HG03460 (cell line): Measurements from ENCODE around the gene TSPAN13.

Experiments
- ATAC-seq: cut with Tn5 transposase; IDR thresholded peaks from one replicate; pipeline ENCODE4 v1.9.1; 2021; ENCODE audit not compliant: unreplicated experiment

The TSPAN13 gene

DNA sequence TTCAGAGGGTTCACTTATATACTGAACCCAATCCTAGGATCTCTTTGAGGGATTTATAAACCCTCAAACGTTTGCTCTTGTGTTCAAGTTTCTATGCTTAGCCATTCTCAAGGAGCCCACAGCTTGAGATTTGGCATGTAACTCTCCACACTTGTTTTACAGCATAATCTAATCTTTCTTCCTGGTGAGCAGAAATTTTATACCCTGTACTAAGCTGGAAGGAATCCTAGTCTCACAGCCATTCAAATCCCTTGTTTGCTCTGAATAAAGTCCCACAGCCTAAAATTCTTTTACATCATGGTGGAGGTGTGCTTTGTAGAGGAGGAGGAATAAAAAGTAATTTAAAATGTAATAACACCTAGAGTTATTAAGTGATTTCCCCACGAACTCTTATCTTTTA is 56.6 kb downstream of the TSPAN13 start:
- ATAC-seq = no peak

DNA sequence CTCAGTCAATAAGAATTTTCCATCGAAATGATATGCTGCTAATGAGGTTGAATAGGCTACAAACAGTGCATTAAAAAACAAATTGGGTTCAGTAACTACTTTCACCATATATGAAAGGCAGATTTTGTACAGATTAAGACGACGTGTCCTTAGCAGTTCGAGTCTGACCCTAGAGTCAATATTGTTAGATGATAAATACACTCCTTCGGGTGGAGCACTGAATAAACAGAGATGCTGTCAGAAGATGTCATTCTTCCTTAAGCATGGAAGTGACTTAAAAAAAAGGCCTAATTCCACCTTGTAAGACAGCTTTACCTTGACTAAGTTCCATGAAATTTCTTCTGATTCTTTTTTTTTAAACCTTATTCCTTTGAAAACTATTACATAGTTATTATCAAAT is 57.0 kb downstream of the TSPAN13 start:
- ATAC-seq = no peak

DNA sequence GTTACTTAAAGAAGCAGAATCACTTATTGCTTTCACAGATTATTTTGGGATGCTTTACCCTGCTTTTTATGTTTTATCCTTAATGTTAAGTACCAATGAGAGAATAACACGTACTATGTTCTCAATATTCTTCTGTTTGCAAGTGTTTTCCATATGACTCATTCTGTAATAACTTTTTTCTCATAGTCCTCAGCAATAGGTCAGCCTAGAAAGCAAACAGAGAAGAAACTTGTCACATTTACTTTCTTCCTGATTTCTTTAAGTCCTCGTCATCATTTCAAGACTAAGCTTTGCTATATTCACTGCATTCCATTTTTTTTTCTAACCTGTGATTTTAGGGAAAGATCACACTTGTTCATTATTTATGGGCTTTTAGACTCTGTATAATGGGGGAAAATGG is 58.0 kb downstream of the TSPAN13 start:
- no peak for ATAC-seq

DNA sequence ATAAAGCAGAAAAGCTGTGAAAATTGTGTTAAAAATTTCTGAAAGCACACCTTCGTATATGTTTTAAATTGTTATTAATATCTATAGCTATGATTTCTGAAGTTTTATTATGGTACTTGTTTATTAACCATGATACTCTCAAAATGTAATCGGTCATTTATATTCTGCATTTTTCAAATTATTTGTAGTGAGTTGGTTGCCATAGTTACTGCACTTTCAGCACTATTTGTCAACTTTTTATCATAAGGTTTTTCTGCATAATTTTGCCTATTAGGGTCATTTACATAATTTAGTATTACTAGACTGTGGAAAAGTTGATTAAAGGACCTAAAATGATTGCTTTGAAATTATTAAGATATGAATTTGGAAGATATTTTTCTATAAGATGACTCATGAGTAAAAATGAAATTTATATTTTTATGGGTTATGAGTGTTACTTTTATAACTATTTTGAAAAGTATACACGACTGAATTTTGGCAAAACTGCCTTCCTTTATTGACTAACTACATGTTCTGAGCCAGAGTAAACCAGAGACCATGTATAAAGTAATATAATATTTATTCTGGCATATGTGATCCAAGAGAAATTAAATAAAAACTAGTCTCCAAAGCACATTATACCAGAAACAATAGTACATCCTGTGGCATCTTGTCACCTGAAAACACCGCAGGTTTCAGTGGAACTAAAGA is 59.1 kb downstream of the TSPAN13 start:
- no peak for ATAC-seq

DNA sequence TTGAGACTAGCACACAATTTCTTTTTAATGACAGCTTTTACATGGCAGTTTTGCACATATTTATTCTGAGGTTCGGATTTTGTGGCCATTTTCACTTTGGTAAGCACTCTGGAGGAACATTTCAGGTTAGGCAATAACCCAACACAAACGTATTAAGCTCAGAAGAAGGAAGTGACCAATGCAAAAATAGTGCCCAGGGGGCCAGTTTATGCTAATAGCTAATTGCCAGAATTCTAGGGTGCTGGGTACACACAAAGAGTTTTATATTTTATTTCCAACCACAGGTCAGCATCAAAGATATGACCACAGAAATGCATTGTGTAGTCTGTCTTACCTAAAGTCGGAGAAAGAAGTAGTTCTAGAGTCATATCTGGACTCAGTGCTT is 59.7 kb downstream of the TSPAN13 start:
- ATAC-seq = no peak

DNA sequence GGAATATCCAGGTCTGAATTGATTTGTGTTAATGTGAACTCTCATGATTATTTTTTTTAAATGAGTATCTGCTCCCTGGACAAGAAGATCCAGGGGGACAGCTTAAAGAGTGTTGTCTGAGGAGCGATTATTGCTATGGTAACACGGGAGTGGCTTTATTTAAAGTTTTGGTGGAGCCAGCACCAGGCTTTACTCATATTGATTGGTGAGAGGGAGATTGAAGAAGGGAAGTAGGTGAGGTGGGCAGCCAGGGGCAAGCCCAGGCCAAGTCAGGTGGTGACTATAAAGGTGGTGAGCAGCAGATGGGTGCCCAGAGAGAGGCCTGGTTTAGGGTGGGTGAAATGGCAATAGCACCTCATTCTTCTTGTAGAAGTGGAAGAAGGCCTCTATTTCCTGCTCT is 61.4 kb downstream of the TSPAN13 start:
- no peak for ATAC-seq

DNA sequence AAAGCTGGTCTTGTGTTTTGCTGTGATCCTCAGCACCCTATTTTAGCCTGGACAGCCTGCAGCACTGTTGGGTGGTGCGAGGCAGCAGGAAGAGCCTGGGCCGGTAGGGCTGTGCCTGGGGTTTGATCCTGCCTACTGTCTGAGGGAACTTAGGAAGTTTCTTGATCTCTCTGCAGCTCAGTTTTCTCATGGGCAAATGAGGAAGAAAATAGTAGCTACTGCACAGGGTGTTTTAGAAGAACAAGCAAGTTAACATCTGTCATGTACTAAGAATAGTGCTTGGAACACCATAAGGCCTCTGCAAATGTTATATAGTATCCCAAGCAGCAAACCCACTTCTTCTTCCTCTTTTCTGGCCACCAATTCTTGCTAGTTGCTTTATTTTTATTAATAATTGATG is 63.3 kb downstream of the TSPAN13 start:
- no peak for ATAC-seq

DNA sequence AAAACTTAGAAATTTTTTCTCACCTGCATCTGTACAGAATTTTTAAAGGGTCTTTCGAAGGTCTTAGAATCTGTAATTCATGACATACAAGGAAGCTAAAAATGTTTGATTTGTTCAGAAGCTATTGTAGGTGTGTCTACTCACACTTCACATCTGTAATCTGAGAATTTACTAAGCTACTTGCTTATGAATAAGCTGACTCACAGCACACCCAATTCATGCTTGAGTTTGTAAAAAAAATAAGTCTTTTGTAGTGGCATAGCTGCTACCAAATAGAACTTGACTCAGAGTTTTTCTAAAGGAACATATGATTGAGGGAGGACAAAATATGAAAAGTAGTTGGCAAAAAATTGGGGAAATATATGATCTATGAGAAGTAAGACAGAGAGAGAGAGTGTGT is 64.0 kb downstream of the TSPAN13 start:
- no peak for ATAC-seq

DNA sequence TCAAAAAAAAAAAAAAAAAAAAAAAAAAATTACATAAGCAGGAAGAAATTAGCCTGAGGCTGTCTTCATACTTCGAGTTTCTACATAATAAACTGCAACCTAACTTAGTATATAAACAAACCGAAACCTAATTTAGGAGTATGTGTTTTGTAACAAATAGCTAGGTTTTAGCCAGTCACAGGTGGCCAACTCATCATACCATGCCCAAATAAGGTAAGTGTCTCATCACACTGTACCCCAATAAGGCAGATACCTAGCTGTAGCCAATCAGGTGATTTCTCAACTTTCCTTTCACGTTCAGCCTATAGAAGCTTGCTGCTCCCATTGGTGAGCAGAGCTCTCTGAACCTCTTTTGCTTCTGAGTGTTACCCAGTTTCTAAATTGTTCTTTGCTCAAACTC is 65.2 kb downstream of the TSPAN13 start:
- no peak for ATAC-seq

DNA sequence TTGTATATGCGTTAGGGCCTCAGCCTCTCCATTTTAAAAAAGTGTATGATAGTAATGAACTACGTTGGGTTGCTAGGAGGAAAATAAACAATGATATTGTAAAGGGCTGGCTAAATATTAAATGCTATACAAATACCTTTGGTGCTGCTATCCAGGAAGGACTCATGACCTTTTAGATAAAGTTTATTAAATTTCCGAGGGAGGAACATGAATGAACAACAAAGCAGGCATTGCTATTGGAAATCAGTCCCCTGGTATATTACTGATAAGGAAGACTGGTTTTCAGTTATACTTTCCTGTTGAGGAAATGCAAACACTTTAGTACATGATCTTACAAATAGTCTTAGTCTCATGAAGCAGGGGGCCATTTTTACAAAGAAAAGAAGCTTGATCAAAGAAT is 68.5 kb downstream of the TSPAN13 start:
- no peak for ATAC-seq

DNA sequence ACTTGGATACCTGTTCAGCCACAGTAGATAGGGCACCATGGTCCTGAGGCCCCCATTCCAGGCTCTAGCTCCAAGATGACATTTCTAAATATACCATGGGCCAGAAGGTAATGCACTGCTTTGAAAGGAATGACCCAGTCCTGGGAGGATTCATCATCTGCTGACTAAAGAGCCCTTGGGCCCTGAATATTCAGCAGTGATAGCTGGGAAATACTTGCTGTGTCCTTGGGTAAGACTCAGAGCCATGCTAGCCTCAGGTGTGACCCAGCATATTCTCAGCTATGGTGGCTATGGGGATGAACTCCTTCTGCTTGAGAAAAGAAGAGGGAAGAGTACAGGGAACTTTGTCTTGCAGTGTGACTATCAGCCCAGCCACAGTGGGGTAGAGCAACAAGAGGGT is 72.5 kb downstream of the TSPAN13 start:
- no peak for ATAC-seq

DNA sequence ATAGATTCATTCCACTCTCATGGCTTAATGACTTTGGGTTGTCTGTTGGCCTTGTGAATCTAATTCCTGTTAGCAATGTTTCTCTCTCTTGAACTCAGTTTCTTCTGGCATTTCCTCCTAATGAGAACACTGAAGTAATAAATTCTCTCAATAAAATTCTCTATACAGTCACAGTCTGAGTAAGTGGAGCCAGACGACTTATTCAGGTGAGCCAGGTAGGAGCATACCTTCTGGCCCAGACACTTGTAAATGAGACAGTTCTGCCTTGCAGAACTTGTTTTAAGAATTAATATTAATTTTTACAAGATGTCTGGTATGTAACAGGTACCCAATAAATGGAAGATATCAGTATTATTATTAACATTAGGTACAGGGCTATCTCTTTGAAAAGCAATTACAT is 79.8 kb downstream of the TSPAN13 start:
- ATAC-seq = no peak
